Measurements from ENCODE around the gene FOXE1. TPM values are rescaled to one million over a fixed set of nuclear protein-coding genes. Genes with fewer than 3 reads are reported as not detected.

Gene FOXE1
- total RNA-seq, 2 experiments from 2014 or later, result not detected

- DNase-seq, result no peak
- Mint-ChIP-seq H3K4me3 (no peak overlapping the region), H3K36me3 (peaks cover 26% of the 10 kb centered on the region), H3K27me3 (no peaks in the 10 kb centered on the region), H3K27ac (peak overlapping the region; percentile 42), H3K9me3 (no peaks in the 10 kb centered on the region), H3K4me1 (peaks cover 59% of the 10 kb centered on the region)
Measured at GRCh38 chr9:97903177-97903576, 50.2 kb downstream of the FOXE1 start.

- Mint-ChIP-seq H3K27me3 (no peaks in the 10 kb centered on the region), H3K9me3 (no peaks in the 10 kb centered on the region)
Measured at GRCh38 chr9:97904725-97905124, 51.7 kb downstream of the FOXE1 start.

DNA sequence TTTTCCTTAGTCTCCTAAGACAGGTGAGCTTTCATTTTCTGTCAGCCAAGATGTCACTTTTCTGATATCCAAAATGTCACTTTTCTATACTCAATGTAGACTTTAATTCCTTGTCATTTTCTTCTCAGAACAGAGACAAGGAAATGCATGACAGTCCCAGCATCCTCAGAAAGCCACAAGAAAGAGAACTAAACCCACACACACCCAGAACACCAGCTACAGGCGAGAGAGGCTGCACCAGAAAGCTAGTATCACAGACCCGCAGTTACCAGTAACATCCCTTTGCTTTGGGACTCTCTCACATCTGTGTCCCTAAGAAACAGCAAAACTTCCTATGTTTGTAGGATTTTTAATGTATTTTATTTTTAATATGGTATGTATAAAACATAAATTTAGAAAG lies 52.2 kb downstream of the FOXE1 start:
- peak; percentile 46 for DNase-seq
- Mint-ChIP-seq H3K36me3 (peaks cover 31% of the 10 kb centered on the region), H3K4me3 (peak overlapping the region; percentile 74), H3K4me1 (peaks cover 64% of the 10 kb centered on the region), H3K27ac (peak overlapping the region; percentile 66), H3K27me3 (no peaks in the 10 kb centered on the region), H3K9me3 (no peaks in the 10 kb centered on the region)

More at GRCh38 chr9:97904725-97905124, 51.7 kb downstream of the FOXE1 start:
- Mint-ChIP-seq H3K36me3 (peaks cover 29% of the 10 kb centered on the region), H3K4me3 (peak overlapping the region; percentile 74), H3K27ac (peak overlapping the region; percentile 66), H3K4me1 (peaks cover 65% of the 10 kb centered on the region)
- peak; percentile 50 for DNase-seq

Other genes starting within 250 kb of the FOXE1 start
- 10 to 100 TPM; 15.3 to 17.4 TPM for gene TSTD2, start 219.9 kb upstream of the FOXE1 start, total RNA-seq
- gene NCBP1, start 219.4 kb upstream of the FOXE1 start, total RNA-seq, result 10 to 100 TPM; 45.9 to 49.0 TPM
- 10 to 100 TPM; 12.6 to 14.4 TPM for gene XPA, start 155.9 kb upstream of the FOXE1 start, total RNA-seq
- gene TRMO, start 69.3 kb downstream of the FOXE1 start, total RNA-seq, result 10 to 100 TPM; 17.7 to 18.1 TPM
- 1 to 10 TPM; 1.9 to 2.6 TPM for gene HEMGN, start 84.9 kb downstream of the FOXE1 start, total RNA-seq
- gene ANP32B, start 130.1 kb downstream of the FOXE1 start, total RNA-seq, result 100 to 1,000 TPM; 397 to 405 TPM
- 10 to 100 TPM; 46.1 to 47.4 TPM for gene NANS, start 203.5 kb downstream of the FOXE1 start, total RNA-seq

Measured in activated naive CD8-positive, alpha-beta T cell treated with anti-CD3 and anti-CD28 coated beads for 36 hours (primary cell).